Calu3 (cell line): ENCODE data around the gene GRAMD4. TPM values are rescaled to one million over a fixed set of nuclear protein-coding genes. Genes with fewer than 3 reads are reported as not detected.

Experiments used
- BruUV-seq: library from RNA; stranded (reverse); fragments of 400-500 nt; replicated peaks from 2 replicates; lab custom pipeline; 2021; lab: Mats Ljungman, UMichigan
- CTCF ChIA-PET: fragments of 300-600 bp; sonication (Branson Sonifier 250); formaldehyde crosslinking; loops from one replicate; lab custom pipeline; 2022; ENCODE audit warnings: antibody characterized with exemption; lab: Charles Lee
- DNase-seq: peaks from one replicate; pipeline ENCODE4 v3.0.0; 2022
- H3K27ac Mint-ChIP-seq: one replicate; pipeline ENCODE4 v1.8.0; 2022; ENCODE audit warnings: mixed read lengths; ENCODE audit not compliant: unreplicated experiment
- H3K27me3 Mint-ChIP-seq: one replicate; pipeline ENCODE4 v1.8.0; 2022; ENCODE audit warnings: mixed read lengths; ENCODE audit not compliant: unreplicated experiment
- H3K36me3 Mint-ChIP-seq: one replicate; pipeline ENCODE4 v1.8.0; 2022; ENCODE audit warnings: mild to moderate bottlenecking, moderate library complexity, mixed read lengths; ENCODE audit not compliant: insufficient read depth, unreplicated experiment
- H3K4me1 Mint-ChIP-seq: one replicate; pipeline ENCODE4 v1.8.0; 2022; ENCODE audit warnings: mild to moderate bottlenecking, low read depth, mixed read lengths; ENCODE audit not compliant: unreplicated experiment
- H3K4me3 Mint-ChIP-seq: one replicate; pipeline ENCODE4 v1.8.0; 2022; ENCODE audit warnings: mild to moderate bottlenecking, low read depth, moderate library complexity, mixed read lengths; ENCODE audit not compliant: unreplicated experiment
- H3K9me3 Mint-ChIP-seq: one replicate; pipeline ENCODE4 v1.8.0; 2022; ENCODE audit warnings: low read depth, mixed read lengths; ENCODE audit not compliant: unreplicated experiment
- intact Hi-C: fragments of 100-400 bp; cut with micrococcal nuclease; formaldehyde crosslinking; loops from one replicate; pipeline ENCODE4 v1.10.0; 2022; ENCODE audit not compliant: unreplicated experiment
- total RNA-seq: library from RNA; stranded (reverse); gene quantifications from 2 replicates; pipeline ENCODE4 v1.2.3, GENCODE V29; 2022
- TF ChIP-seq, protein P1 (sequence below): fragments of 200-600 bp; IDR thresholded peaks from one replicate; pipeline ENCODE4 v1.8.0; 2022; ENCODE audit warnings: antibody characterized with exemption; ENCODE audit not compliant: unreplicated experiment

The GRAMD4 gene
- total RNA-seq, 1 experiment from 2014 or later: 61.2 TPM

DNA sequence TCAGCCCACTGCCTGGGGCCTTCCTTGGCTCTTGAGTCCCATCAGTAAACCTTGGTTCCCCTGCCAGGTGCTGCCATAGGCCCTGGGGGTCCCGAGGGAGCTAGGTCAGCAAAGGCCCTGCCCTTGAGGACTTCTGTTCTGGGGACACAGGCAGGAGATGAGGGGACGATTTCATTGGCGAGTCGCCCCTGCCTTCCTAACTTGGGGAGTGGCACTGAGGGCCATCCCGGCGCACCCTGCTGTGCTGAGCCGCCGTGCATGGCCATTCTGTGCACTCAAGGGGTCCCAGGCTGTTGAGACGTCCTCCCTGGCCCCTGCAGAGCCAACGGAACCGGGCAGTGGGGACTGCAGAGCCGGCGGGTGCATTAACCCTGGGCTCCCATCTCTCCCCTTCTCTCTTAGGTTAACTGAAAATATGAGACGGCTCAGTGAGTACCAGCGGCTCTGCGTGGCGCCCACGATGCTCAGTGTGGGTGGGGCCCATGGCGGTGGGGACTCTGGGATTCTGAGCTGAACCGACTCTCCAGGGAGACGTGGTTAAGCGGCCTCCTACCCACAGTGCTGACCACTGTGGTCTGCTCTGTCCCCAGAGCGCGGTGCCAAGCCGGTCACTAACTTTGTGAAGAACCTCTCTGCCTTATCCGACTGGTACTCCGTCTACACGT lies 43.4 kb downstream of the GRAMD4 start:
- intact Hi-C loops: loop anchor here (10.0 kb wide), 2 partner anchors 59 to 99 kb away; no protein-coding TSS in a partner anchor

DNA sequence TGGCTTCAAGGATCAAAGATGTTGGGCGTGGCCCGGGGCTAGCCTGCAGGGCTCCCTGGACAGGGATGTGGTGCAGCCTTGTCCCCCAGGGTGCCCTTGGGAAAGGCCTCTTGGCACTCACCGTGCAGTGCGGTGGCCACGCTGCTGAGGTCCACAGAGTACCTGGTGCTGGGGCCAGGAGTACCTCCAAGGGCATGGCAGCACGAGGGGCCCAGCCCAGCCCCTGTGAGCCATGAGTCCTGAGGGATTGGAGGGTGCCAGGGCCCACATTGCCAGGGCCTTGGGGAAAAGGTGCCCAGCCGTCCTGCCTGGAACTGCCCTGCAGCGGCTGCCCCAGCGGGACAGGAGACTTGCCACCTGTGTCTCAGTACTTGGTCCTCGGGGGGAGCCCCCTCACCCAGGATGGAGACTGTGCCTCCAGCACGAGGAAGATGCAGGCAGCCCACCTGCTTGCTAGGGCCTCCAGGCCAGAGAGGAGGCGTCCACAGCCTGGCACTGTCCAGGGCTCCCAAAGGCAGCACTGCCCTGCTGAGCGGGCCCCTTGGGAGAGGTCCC lies 44.2 kb downstream of the GRAMD4 start:
- H3K4me1 Mint-ChIP-seq: peaks cover 22% of the 10 kb centered on the region
- H3K36me3 Mint-ChIP-seq: peaks cover 12% of the 10 kb centered on the region
- no peak overlapping the region for H3K27ac Mint-ChIP-seq
- CTCF ChIA-PET: no interaction called here
- H3K4me3 Mint-ChIP-seq: no peak overlapping the region
- TF ChIP-seq, protein P1, sequence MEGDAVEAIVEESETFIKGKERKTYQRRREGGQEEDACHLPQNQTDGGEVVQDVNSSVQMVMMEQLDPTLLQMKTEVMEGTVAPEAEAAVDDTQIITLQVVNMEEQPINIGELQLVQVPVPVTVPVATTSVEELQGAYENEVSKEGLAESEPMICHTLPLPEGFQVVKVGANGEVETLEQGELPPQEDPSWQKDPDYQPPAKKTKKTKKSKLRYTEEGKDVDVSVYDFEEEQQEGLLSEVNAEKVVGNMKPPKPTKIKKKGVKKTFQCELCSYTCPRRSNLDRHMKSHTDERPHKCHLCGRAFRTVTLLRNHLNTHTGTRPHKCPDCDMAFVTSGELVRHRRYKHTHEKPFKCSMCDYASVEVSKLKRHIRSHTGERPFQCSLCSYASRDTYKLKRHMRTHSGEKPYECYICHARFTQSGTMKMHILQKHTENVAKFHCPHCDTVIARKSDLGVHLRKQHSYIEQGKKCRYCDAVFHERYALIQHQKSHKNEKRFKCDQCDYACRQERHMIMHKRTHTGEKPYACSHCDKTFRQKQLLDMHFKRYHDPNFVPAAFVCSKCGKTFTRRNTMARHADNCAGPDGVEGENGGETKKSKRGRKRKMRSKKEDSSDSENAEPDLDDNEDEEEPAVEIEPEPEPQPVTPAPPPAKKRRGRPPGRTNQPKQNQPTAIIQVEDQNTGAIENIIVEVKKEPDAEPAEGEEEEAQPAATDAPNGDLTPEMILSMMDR: no peak
- H3K27me3 Mint-ChIP-seq: no peaks in the 10 kb centered on the region
- intact Hi-C loops: loop anchor here (10.0 kb wide), 2 partner anchors 60 to 100 kb away; no protein-coding TSS in a partner anchor
- DNase-seq: no peak
- no TSS peak for BruUV-seq
- no peaks in the 10 kb centered on the region for H3K9me3 Mint-ChIP-seq

More for the DNA sequence above, 43.4 kb downstream of the GRAMD4 start:
- H3K36me3 Mint-ChIP-seq: peaks cover 18% of the 10 kb centered on the region
- no peaks in the 10 kb centered on the region for H3K9me3 Mint-ChIP-seq
- H3K4me3 Mint-ChIP-seq: no peak overlapping the region
- H3K4me1 Mint-ChIP-seq: peaks cover 22% of the 10 kb centered on the region
- no peak for DNase-seq
- BruUV-seq: no TSS peak
- TF ChIP-seq, protein P1: no peak
- CTCF ChIA-PET: no interaction called here
- H3K27ac Mint-ChIP-seq: no peak overlapping the region
- no peaks in the 10 kb centered on the region for H3K27me3 Mint-ChIP-seq

DNA sequence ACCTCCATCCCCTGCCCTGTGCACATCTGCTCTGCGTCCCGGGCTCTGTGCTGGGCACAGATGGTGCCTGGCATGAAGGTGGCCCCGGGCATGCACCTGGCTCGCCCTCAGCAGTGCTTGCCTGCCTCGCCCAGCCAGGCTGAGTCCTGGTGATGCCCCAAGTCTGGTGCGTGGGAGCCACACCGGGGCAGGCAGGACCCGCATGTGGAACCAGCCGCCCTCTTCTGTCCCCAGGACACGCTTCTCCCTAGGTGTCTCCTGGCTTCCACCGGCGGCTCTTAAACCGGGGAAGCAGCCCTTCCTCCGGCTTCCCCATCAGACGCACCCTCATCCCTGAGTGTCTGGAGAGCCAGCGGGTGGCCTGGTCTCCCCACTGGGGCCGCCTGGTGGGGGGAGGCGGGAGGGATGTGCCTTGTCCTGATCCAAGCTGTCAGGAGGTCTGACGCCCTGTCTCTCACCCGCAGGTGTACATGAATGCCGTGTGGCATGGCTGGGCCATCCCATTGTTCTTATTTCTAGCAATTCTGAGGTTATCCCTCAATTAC lies 45.0 kb downstream of the GRAMD4 start:
- no peaks in the 10 kb centered on the region for H3K27me3 Mint-ChIP-seq
- H3K4me3 Mint-ChIP-seq: no peak overlapping the region
- DNase-seq: no peak

DNA sequence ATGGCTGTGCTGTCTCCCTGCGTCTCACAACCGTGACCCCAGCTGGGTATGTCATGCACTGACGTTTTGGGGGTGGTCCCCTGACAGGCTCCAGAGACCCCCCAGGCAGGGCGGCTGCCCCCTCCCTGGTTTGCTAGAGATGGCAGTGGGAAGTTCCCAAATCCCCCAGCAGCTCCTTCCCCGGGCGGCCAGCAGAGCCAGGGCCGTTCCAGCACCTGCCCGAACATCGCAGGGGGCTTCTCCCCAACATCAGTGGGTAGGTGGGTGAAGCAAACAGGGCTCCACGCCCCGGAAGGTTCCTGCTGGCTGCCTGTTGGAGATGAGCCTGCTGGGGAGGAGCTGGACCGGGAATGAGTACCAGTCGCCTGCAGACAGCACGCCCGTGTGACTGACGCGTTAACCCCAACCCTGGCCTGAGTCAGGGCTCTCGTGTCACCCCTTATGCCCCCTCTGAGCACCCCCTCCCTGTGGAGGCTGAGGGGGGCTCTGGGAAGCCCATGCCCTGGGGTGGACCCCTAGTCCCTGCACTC lies 45.6 kb downstream of the GRAMD4 start:
- Mint-ChIP-seq H3K4me1 (peaks cover 11% of the 10 kb centered on the region), H3K27ac (no peak overlapping the region), H3K9me3 (no peaks in the 10 kb centered on the region), H3K36me3 (peaks cover 8% of the 10 kb centered on the region), H3K27me3 (no peaks in the 10 kb centered on the region), H3K4me3 (no peak overlapping the region)
- CTCF ChIA-PET: no interaction called here
- DNase-seq: no peak
- intact Hi-C loops: loop anchor here (10.0 kb wide), 2 partner anchors 61 to 101 kb away; no protein-coding TSS in a partner anchor
- TF ChIP-seq, protein P1: no peak
- BruUV-seq: no TSS peak

More for the DNA sequence above, 45.0 kb downstream of the GRAMD4 start:
- BruUV-seq: no TSS peak
- H3K4me1 Mint-ChIP-seq: peaks cover 17% of the 10 kb centered on the region
- H3K27ac Mint-ChIP-seq: no peak overlapping the region
- CTCF ChIA-PET: no interaction called here
- intact Hi-C loops: loop anchor here (10.0 kb wide), 2 partner anchors 60 to 100 kb away; no protein-coding TSS in a partner anchor
- peaks cover 8% of the 10 kb centered on the region for H3K36me3 Mint-ChIP-seq
- TF ChIP-seq, protein P1: no peak
- H3K9me3 Mint-ChIP-seq: no peaks in the 10 kb centered on the region
